HG03575 (cell line): ENCODE results near the gene H2BK1.

ENCODE experiments used
- ATAC-seq: cut with Tn5 transposase; IDR thresholded peaks from one replicate; pipeline ENCODE4 v1.9.1; 2021; ENCODE audit not compliant: unreplicated experiment, insufficient number of reproducible peaks, low FRiP score; ENCODE audit errors: extremely low read depth

Gene H2BK1

GRCh38 chr7:151208253-151208862, 1.9 kb downstream of the H2BK1 start:
- ATAC-seq: no peak

DNA sequence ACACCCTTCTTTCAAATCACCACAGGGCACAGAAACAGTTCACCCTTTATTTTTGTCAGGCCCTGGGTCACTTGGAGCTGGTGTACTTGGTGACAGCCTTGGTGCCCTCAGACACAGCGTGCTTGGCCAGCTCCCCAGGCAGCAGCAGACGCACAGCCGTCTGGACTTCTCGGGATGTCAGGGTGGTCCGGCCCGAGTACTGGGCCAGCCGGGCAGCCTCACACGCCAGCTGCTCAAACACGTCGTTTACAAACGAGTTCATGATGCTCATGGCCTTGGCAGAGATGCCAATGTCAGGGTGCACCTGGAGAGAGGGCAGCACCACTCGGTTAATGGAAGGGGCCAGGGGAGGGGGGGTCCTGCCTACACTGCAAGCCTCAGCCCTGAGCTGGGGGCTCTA, 2.5 kb downstream of the H2BK1 start:
- ATAC-seq: no peak

GRCh38 chr7:151207315-151207714, 3.0 kb downstream of the H2BK1 start:
- no peak for ATAC-seq

GRCh38 chr7:151206914-151207313, 3.4 kb downstream of the H2BK1 start:
- no peak for ATAC-seq

GRCh38 chr7:151205730-151206129, 4.6 kb downstream of the H2BK1 start:
- no peak for ATAC-seq

GRCh38 chr7:151204383-151205032, 5.8 kb downstream of the H2BK1 start:
- no peak for ATAC-seq

- ATAC-seq: no peak
Observed at GRCh38 chr7:151202836-151203235, 7.5 kb downstream of the H2BK1 start.

GRCh38 chr7:151201751-151202150, 8.5 kb downstream of the H2BK1 start:
- ATAC-seq: no peak

- no peak for ATAC-seq
Observed at GRCh38 chr7:151201344-151201743, 8.9 kb downstream of the H2BK1 start.

- ATAC-seq: no peak
Observed at GRCh38 chr7:151198945-151199848, 11.1 kb downstream of the H2BK1 start.

DNA sequence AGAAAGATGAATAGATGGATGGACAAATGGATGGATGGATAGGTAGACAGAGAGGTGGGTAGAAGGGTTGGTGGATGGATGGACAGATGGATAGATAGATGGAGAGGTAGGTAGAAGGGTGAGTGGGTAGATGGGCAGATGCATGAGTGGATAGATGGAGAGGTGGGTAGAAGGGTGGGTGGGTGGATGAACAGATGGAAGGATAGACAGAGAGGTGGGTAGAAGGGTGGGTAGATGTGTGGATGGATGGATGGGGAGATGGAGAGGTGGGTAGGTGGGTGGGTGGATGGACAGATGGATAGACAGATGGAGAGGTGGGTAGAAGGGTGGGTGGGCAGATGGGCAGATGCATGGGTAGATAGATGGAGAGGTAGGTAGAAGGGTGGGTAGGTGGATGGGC, 12.4 kb downstream of the H2BK1 start:
- ATAC-seq: no peak

- ATAC-seq: no peak
Observed at GRCh38 chr7:151195616-151196450, 14.5 kb downstream of the H2BK1 start.

GRCh38 chr7:151194188-151194587, 16.1 kb downstream of the H2BK1 start:
- ATAC-seq: no peak

DNA sequence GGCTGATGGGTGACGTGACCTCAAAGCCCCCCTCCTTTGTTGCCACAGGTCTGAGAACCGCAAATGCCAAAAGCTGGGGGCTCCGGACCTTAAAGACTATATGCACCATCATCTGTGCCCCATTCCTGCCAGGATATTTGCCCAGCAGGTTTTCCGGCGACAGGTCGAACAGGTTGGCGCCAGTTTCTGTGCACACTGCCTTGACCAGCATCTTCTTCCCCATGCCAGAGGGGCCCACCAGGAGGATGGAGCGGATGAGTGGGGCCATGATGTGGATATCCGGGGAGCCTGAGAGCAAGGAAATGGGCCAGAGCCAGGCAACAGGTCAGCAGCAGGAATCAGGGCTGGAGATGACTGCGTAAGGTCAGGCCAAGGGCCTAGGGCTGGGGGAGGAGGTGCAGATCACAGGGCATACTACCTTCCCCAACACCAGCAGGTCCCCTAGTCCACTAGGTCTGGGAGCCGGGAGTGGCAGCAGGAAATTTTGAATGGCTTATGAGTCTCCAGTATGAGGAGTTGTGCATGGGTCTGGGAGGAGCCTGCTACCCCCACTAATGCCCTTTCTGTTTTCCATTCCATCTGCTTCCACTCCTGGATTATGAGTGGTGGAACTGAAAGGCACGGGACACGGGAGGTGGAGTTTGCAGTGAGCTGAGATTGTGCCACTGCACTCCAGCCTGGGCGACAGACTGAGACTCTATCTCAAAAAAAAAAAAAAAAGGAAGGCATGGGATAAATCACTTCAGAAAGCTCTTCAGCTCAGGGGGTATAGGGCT, 16.9 kb downstream of the H2BK1 start:
- ATAC-seq: no peak

DNA sequence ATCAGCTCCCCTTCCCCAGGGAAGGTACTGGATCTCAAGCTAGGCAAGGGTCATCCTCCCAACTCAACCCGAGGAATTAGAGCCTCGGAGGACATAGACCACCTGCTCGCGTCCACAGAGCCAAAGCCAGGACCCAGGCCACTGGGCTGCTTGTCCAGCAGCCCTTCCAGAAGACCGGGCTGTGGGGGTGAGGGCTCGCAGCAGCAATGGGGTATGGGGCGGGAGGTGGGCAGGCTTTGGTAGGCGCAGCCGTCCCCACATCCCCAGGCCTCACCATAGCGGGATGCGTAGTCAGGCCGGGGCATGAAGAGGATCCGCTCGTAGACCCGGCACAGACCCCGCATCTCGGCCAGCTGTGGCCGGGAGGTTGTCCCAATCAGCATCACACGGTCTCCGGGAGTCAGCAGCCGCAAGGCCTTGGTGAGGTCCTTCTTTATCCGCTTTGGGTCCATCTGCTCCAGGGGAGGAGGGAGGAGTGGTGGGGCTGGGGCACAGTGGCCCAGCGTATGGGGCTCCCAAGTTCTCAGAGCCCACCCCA, 18.2 kb downstream of the H2BK1 start:
- no peak for ATAC-seq

DNA sequence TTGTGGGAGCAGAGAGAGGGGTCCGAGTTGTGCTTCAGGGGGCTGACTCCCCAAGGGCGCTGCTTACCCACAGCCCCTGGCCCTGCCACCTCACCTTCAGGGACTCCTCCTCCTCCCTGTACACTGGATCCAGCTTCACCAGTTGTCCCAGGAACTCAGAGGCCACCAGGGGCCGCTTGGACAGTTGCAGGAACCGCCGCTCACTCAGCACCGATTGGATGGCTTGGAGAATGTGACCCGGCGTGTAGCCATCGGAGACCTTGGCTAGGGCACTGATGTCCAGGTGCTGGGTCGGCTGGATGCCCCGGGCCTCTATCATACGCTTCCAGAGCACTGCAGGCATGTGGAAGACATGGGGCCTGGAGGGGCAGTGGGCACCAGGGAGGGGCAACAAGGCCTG, 18.7 kb downstream of the H2BK1 start:
- ATAC-seq: no peak

GRCh38 chr7:151189038-151189437, 21.2 kb downstream of the H2BK1 start:
- no peak for ATAC-seq

GRCh38 chr7:151188252-151188542, 22.1 kb downstream of the H2BK1 start:
- no peak for ATAC-seq
